OCI-LY7 (cell line): ENCODE measurements around the gene KCNQ5. TPM values are rescaled to one million over a fixed set of nuclear protein-coding genes. Genes with fewer than 3 reads are reported as not detected.

Experiments used
- Bru-seq: library from RNA; stranded (reverse); fragments of 400-500 nt; gene quantifications from one replicate; lab custom pipeline; 2021; lab: Mats Ljungman, UMichigan
- BruChase-seq, 2 experiments: library from RNA; stranded (reverse); fragments of 400-500 nt; gene quantifications; one replicate each; lab custom pipeline; 2021; lab: Mats Ljungman, UMichigan
- BruUV-seq: library from RNA; stranded (reverse); fragments of 400-500 nt; replicated peaks from 2 replicates; lab custom pipeline; 2021; lab: Mats Ljungman, UMichigan
- CTCF ChIA-PET: fragments of 300-600 bp; sonication (Branson Sonifier 250); formaldehyde crosslinking; loops from one replicate; lab custom pipeline; 2022; ENCODE audit warnings: antibody characterized with exemption; ENCODE audit not compliant: unreplicated experiment; lab: Charles Lee
- POLR2A ChIA-PET: fragments of 300-600 bp; sonication (Branson Sonifier 250); formaldehyde crosslinking; loops from one replicate; lab custom pipeline; 2022; ENCODE audit warnings: antibody characterized with exemption; lab: Charles Lee
- DNase-seq: peaks from one replicate; pipeline ENCODE4 v3.0.0-alpha.2; 2015; ENCODE audit warnings: low spot score
- H2AFZ ChIP-seq: fragments of 200-600 bp; sonication (generic), shearing (Covaris generic); 2 replicates; pipeline ENCODE4 v1.6.1; 2014; ENCODE audit warnings: mild to moderate bottlenecking, antibody characterized with exemption, low read length, moderate library complexity
- H3K27ac ChIP-seq: fragments of 200-600 bp; sonication (generic); 2 replicates; pipeline ENCODE4 v1.5.1; 2014; ENCODE audit warnings: mixed run types, low read depth, mild to moderate bottlenecking, moderate library complexity, low read length, inconsistent platforms; ENCODE audit not compliant: poor library complexity, severe bottlenecking
- H3K36me3 ChIP-seq: fragments of 200-600 bp; sonication (generic); 2 replicates; pipeline ENCODE4 v1.6.1; 2014; ENCODE audit warnings: mild to moderate bottlenecking, antibody characterized with exemption, low read length, moderate library complexity, mixed read lengths; ENCODE audit not compliant: insufficient read depth
- H3K4me1 ChIP-seq: fragments of 200-600 bp; sonication (generic); 2 replicates; pipeline ENCODE4 v1.5.1; 2014; ENCODE audit warnings: mild to moderate bottlenecking, low read length; ENCODE audit not compliant: insufficient read depth, poor library complexity, severe bottlenecking
- H3K4me2 ChIP-seq: fragments of 200-600 bp; sonication (generic); 2 replicates; pipeline ENCODE4 v1.6.1; 2014; ENCODE audit warnings: mild to moderate bottlenecking, low read length
- H3K4me3 ChIP-seq: fragments of 200-600 bp; sonication (generic); 2 replicates; pipeline ENCODE4 v1.5.1; 2014; ENCODE audit warnings: mild to moderate bottlenecking, low read depth, low read length; ENCODE audit not compliant: poor library complexity, severe bottlenecking
- H3K79me2 ChIP-seq: fragments of 200-600 bp; sonication (generic); 2 replicates; pipeline ENCODE4 v1.6.1; 2016; ENCODE audit warnings: low read depth, mild to moderate bottlenecking, low read length, moderate library complexity, mixed read lengths; ENCODE audit not compliant: insufficient read depth
- H3K9me2 ChIP-seq: fragments of 200-600 bp; sonication (generic); 2 replicates; pipeline ENCODE4 v1.6.1; 2016; ENCODE audit warnings: mild to moderate bottlenecking, low read length, mixed read lengths; ENCODE audit not compliant: insufficient read depth
- H3K9me3 ChIP-seq: fragments of 200-600 bp; sonication (generic); 2 replicates; pipeline ENCODE4 v1.6.1; 2014; ENCODE audit warnings: mild to moderate bottlenecking, mixed run types, low read length, mixed read lengths
- H4K20me1 ChIP-seq: fragments of 200-600 bp; sonication (generic); 2 replicates; pipeline ENCODE4 v1.6.1; 2014; ENCODE audit warnings: mild to moderate bottlenecking, antibody characterized with exemption, low read length, moderate library complexity, mixed read lengths; ENCODE audit not compliant: insufficient read depth
- CTCF ChIP-seq: fragments of 200-600 bp; sonication (generic); conservative IDR thresholded peaks from 2 replicates; pipeline ENCODE4 v1.5.1; 2014; ENCODE audit warnings: mild to moderate bottlenecking, antibody characterized with exemption, low read length, moderate library complexity, mixed read lengths
- EZH2phosphoT487 ChIP-seq: fragments of 200-600 bp; sonication (generic); IDR thresholded peaks from 2 replicates; pipeline ENCODE4 v1.6.1; 2018; ENCODE audit warnings: low read depth, borderline replicate concordance, mild to moderate bottlenecking, mixed run types, antibody characterized with exemption, low read length, moderate library complexity, mixed read lengths
- intact Hi-C: fragments of 100-400 bp; cut with micrococcal nuclease; formaldehyde crosslinking; loops from one replicate; pipeline ENCODE4 v1.10.0; 2022; ENCODE audit not compliant: unreplicated experiment
- long read RNA-seq: library from polyadenylated mRNA; stranded (forward); transcript quantifications from one replicate; pipeline ENCODE4 v2.0.0, GENCODE V29; 2022
- total RNA-seq, 2 experiments: library from RNA; depleted of rRNA in 1 of 2; stranded (reverse); fragments of >200 nt in 1 of 2; shearing (Covaris generic) in 1 of 2; gene quantifications; 2 replicates each; pipeline ENCODE4 v1.2.3, GENCODE V29; 2014 to 2022

Gene KCNQ5
- total RNA-seq (2014; rRNA removed; shearing (Covaris generic)) = 15.1 and 29.7 TPM in 2 replicates
- total RNA-seq (2022) = 25.8 and 26.1 TPM in 2 replicates
- Bru-seq, nascent RNA = percentile 91 among the genes with signal in this experiment
- percentile 93 among the genes with signal in this experiment for BruChase-seq, experiment 1, labeled RNA remaining after a 6-hour chase
- percentile 97 among the genes with signal in this experiment for BruChase-seq, experiment 2, labeled RNA remaining after a 2-hour chase
- long read RNA-seq, partial matches to known transcripts = 12 of 24 reads
- long read RNA-seq, other reads (novel, unspliced or antisense) = 12 of 24 reads

DNA sequence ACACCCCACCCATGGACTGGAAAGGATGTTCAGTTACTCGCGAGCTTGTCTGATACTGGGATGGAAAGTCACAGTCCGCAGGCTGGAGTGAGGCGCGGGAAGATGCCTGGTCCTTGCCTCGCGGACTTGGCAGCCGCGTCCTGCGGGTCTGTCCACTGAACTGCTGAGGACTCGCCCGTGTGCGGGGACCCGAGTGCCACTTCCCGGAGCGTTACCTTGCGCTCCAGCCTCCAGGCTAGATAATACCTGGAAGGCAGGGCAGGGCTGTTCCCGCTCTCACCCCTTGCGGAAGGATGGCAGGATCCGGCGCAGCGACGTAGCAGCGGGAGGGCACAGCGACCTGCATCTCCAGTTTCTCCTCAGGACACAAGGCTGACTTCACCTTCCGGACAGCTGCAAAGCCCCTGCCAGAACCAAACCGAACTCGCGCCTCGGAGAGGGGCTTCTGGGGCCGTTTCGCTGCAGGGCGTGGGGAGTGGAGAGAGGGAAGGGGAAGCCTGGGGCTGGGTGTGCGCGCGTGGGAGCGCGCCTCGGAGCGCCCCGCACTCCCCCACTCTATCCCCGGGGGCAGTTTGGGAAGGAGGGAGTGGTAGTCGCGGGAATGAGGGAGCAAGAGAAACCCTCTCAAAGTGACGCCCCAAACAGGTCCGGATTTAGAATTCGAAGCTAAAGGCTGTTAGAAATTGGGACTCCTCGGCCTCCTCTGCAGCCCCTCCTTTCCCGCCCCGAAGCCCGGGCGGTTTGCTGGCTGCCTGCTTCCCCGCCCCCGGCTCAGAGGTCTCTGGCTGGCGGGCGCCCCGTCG, at the start of gene KCNQ5:
Gene KCNQ5 (plus strand): TSS at position 774 of the 803 bp plus-strand sequence.
- ChIA-PET CTCF (interaction anchor here (1.2 kb wide), 1 partner anchor 28 kb away, joined by 3 read pairs; no protein-coding TSS in a partner anchor), POLR2A (interaction anchor here (0.6 to 5.1 kb wide), 12 partner anchors 8 to 840 kb away, joined by 3 to 27 read pairs (median 5); partner anchors contain the start of genes KHDC1 and MTO1)
- TF ChIP-seq CTCF (no peak), EZH2phosphoT487 (no peak)
- BruUV-seq = no TSS peak
- peaks cover 3% of the 10 kb centered on the region; the same call in 1 of the 2 replicates for H4K20me1 ChIP-seq
- H3K36me3 ChIP-seq = peaks cover 11% of the 10 kb centered on the region; the same call in 1 of the 2 replicates
- H3K27ac ChIP-seq = peak within 1 kb of the TSS; percentile 96
- intact Hi-C loops = loop anchor here (2.0 to 5.0 kb wide), 8 partner anchors 141 to 1334 kb away; partner anchors contain the start of genes EEF1A1, KHDC1, MTO1 and OGFRL1
- no peaks in the 10 kb centered on the region for H3K9me2 ChIP-seq
- H3K79me2 ChIP-seq = peaks cover 35% of the 10 kb centered on the region
- H3K9me3 ChIP-seq = no peaks in the 10 kb centered on the region
- peak within 1 kb of the TSS; percentile 92 for H3K4me2 ChIP-seq
- peaks cover 47% of the 10 kb centered on the region for H3K4me1 ChIP-seq
- H2AFZ ChIP-seq = peak within 1 kb of the TSS; percentile 66
- peak; percentile 73 for DNase-seq
- H3K4me3 ChIP-seq = peak within 1 kb of the TSS; percentile 92

GRCh38 chr6:72579865-72580264, 42.0 kb upstream of the KCNQ5 start:
- POLR2A ChIA-PET = interaction anchor here (0.8 to 0.9 kb wide), 3 partner anchors 9 to 16 kb away, joined by 3 to 4 read pairs (median 3); no protein-coding TSS in a partner anchor
- Histone ChIP-seq H4K20me1 (no peaks in the 10 kb centered on the region), H3K36me3 (no peaks in the 10 kb centered on the region), H3K27ac (no peak overlapping the region), H3K9me2 (no peaks in the 10 kb centered on the region), H3K4me1 (no peaks in the 10 kb centered on the region), H3K4me2 (no peak overlapping the region), H3K9me3 (no peaks in the 10 kb centered on the region), H2AFZ (no peak overlapping the region), H3K4me3 (no peak overlapping the region), H3K79me2 (no peaks in the 10 kb centered on the region)
- intact Hi-C loops = loop anchor here (10.0 kb wide), 1 partner anchor 165 kb away; no protein-coding TSS in a partner anchor
- DNase-seq = no peak
- no TSS peak for BruUV-seq
- CTCF ChIA-PET = no interaction called here
- no peak for TF ChIP-seq CTCF
- no peak for TF ChIP-seq EZH2phosphoT487
